K562 (cell line): Measurements from ENCODE around the gene BEST4. TPM values are rescaled to one million over a fixed set of nuclear protein-coding genes. Genes with fewer than 3 reads are reported as not detected.
A peak's percentile ranks its signal among the peaks of the same experiment; 100 is the strongest.
"Not testable (repeated sequence)": the region's sequence is repeated elsewhere in the genome, so short reads cannot be mapped to it uniquely, and the experiment has no call there.

Experiments used
- ATAC-seq: fragments of 200-7000 bp; cut with Tn5 transposase; 3 replicates; pipeline ENCODE4 v1.9.1; 2020; ENCODE audit warnings: moderate library complexity
- BruUV-seq: library from RNA; stranded (reverse); fragments of 400-500 nt; replicated peaks from 2 replicates; lab custom pipeline; 2021; lab: Mats Ljungman, UMichigan
- CTCF ChIA-PET: fragments of 300-600 bp; formaldehyde crosslinking; extraction: SDS; loops from one replicate; lab custom pipeline; 2021; ENCODE audit warnings: low intra/inter-chr PET ratio; lab: Yijun Ruan, JAX
- POLR2A ChIA-PET: fragments of 300-600, 350-650 bp; sonication (Branson Sonifier 250); formaldehyde crosslinking; extraction: SDS; loops from one replicate; lab custom pipeline; 2021; ENCODE audit warnings: antibody characterized with exemption, inconsistent platforms; lab: Yijun Ruan, JAX
- DNase-seq, 4 experiments: peaks; one replicate each; pipeline versions ENCODE4 v3.0.0 to v3.0.0-alpha.2; 2011 to 2018; ENCODE audit warnings: low spot score in 3 of 4, mixed read lengths in 3 of 4; ENCODE audit errors: extremely low read depth in 1 of 4
- FAIRE-seq: peaks from 2 replicates; lab custom pipeline; 2011; peaks lifted over from hg19 to GRCh38; lab: Jason Lieb, UNC
- H2AFZ ChIP-seq: 2 replicates; pipeline ENCODE4 v1.6.0; 2011; ENCODE audit warnings: low read depth, low read length, control low read depth, inconsistent platforms
- H3K27ac ChIP-seq: fragments of 200-600 bp; 3 replicates; pipeline ENCODE4 v1.8.0; 2011; ENCODE audit warnings: low read depth, mild to moderate bottlenecking, control low read depth, inconsistent platforms, low read length, moderate library complexity, mixed read lengths; ENCODE audit errors: extremely low read depth
- H3K27me3 ChIP-seq, 2 experiments: fragments of 300-600 bp in 1 of 2; 2 replicates in 1 of 2; 3 replicates in 1 of 2; pipeline versions ENCODE4 v1.6.0 to v1.8.0; 2011; ENCODE audit warnings: inconsistent platforms in 2 of 2, low read length in 2 of 2, mild to moderate bottlenecking in 1 of 2, mixed read lengths in 1 of 2, moderate library complexity in 1 of 2; ENCODE audit not compliant: control insufficient read depth in 2 of 2, insufficient read depth in 2 of 2
- H3K36me3 ChIP-seq: fragments of 300-600 bp; 3 replicates; pipeline ENCODE4 v1.8.0; 2011; ENCODE audit warnings: mild to moderate bottlenecking, low read length, inconsistent platforms; ENCODE audit not compliant: control insufficient read depth, insufficient read depth
- H3K4me1 ChIP-seq, 2 experiments: fragments of 200-600 bp in 1 of 2; replicated peaks in 1 of 2; 2 replicates in 1 of 2; 3 replicates in 1 of 2; pipeline versions ENCODE4 v1.5.1 to v1.8.0; 2011; ENCODE audit warnings: inconsistent platforms in 2 of 2, low read length in 2 of 2, mild to moderate bottlenecking in 1 of 2, mixed read lengths in 1 of 2, moderate library complexity in 1 of 2; ENCODE audit not compliant: control insufficient read depth in 2 of 2, insufficient read depth in 2 of 2
- H3K4me2 ChIP-seq: 2 replicates; pipeline ENCODE4 v1.6.1; 2011; ENCODE audit warnings: low read length, control low read depth, inconsistent platforms, mixed read lengths; ENCODE audit not compliant: insufficient read depth
- H3K4me3 ChIP-seq: fragments of 200-600 bp; sonication (generic), shearing (Covaris generic); 2 replicates; pipeline ENCODE4 v1.5.1; 2016; ENCODE audit warnings: control low read depth, inconsistent platforms
- H3K79me2 ChIP-seq: fragments of 200-600 bp; 3 replicates; pipeline ENCODE4 v1.8.0; 2011; ENCODE audit warnings: low read length, inconsistent platforms; ENCODE audit not compliant: control insufficient read depth, insufficient read depth
- H3K9ac ChIP-seq, 2 experiments: 2 replicates each; pipeline versions ENCODE4 v1.6.0 to v1.6.1; 2011; ENCODE audit warnings: low read depth in 2 of 2, low read length in 2 of 2, control low read depth in 1 of 2, inconsistent platforms in 1 of 2, mild to moderate bottlenecking in 1 of 2, mixed read lengths in 1 of 2; ENCODE audit not compliant: insufficient read depth in 1 of 2
- H3K9me1 ChIP-seq: one replicate; pipeline ENCODE4 v1.6.0; 2011; ENCODE audit warnings: inconsistent platforms, mild to moderate bottlenecking, low read length, moderate library complexity; ENCODE audit not compliant: control insufficient read depth, insufficient read depth
- H3K9me3 ChIP-seq: replicated peaks from 2 replicates; pipeline ENCODE4 v1.5.1; 2011; ENCODE audit warnings: low read depth, low read length, inconsistent platforms; ENCODE audit not compliant: control insufficient read depth, insufficient read depth
- H4K20me1 ChIP-seq: replicated peaks from 2 replicates; pipeline ENCODE4 v1.6.1; 2011; ENCODE audit warnings: low read length, inconsistent platforms, mixed read lengths; ENCODE audit not compliant: control insufficient read depth, insufficient read depth
- ZNF740 ChIP-seq, 3 experiments: fragments of 200-800 bp in 1 of 3; sonication (Bioruptor generic) in 1 of 3; sonication (generic) in 1 of 3; formaldehyde crosslinking in 1 of 3; IDR thresholded peaks; 2 replicates each; pipeline versions ENCODE4 v1.6.1 to v1.8.0; 2016 to 2022; ENCODE audit warnings: mild to moderate bottlenecking in 2 of 3, missing compliant biosample characterization in 2 of 3, missing genetic modification characterization in 2 of 3, missing genetic modification reagents in 1 of 3
- WGBS: fragments of 100-300 bp; shearing (Covaris generic); methylation state at CpG from one replicate; pipeline ENCODE4 v1.1.6; 2016; ENCODE audit warnings: low coverage, mixed read lengths; ENCODE audit not compliant: insufficient coverage; ENCODE audit errors: missing lambda C conversion rate; 5-methylcytosine and 5-hydroxymethylcytosine counted together
- in situ Hi-C: fragments of 300-500 bp; cut with MboI; formaldehyde crosslinking; loops from 4 replicates; pipeline ENCODE4 v1.15.0; 2018; ENCODE audit warnings: inconsistent platforms, mixed read lengths
- intact Hi-C: fragments of 100-400 bp; cut with micrococcal nuclease; formaldehyde crosslinking; loops from 2 replicates; pipeline ENCODE4 v1.14.2; 2022
- polyA plus RNA-seq, 8 experiments: library from polyadenylated mRNA; depleted of rRNA in 4 of 8; stranded (reverse) in 5 of 8; unstranded in 3 of 8; fragments of >200 nt; fragmentation: Nextera tagmentation in 2 of 8; fragmentation: Illumina TruSeq in 1 of 8; extraction: Ambion mirVana in 2 of 8; extraction: Trizol in 1 of 8; gene quantifications; 2 replicates each; pipeline versions ENCODE4 v1.2.1 to v1.2.3, GENCODE V29; 2011 to 2014; ENCODE audit warnings: inconsistent platforms in 1 of 8, missing spikeins in 1 of 8
- total RNA-seq, 7 experiments: library from RNA; depleted of rRNA in 6 of 7; stranded (reverse); fragments of >200 nt in 6 of 7; fragmentation: Illumina TruSeq in 2 of 7; extraction: Trizol in 2 of 7; gene quantifications; 2 replicates each; pipeline versions ENCODE4 v1.2.1 to v1.2.3, GENCODE V29; 2011 to 2021; ENCODE audit warnings: low replicate concordance in 1 of 7

Gene BEST4
- total and polyA plus RNA-seq, 9 of the 15 experiments (the other 6 are each of a cell fraction or from before 2014, with no cell fraction given), result 0.07 to 0.11 TPM; not detected in 7

GRCh38 chr1:44810762-44811105, 22.8 kb upstream of the BEST4 start:
- Histone ChIP-seq H3K4me1 (peaks cover 59 to 67% of the 10 kb centered on the region in 2 experiments), H3K36me3 (peaks cover 13% of the 10 kb centered on the region; the same call in 2 of the 3 replicates), H3K79me2 (peaks cover 13% of the 10 kb centered on the region; the same call in 1 of the 3 replicates), H3K9ac (peak overlapping the region in 1 of 2 experiments; percentile 24; a peak in 1 of 4 replicates)
- H3K9me3 ChIP-seq; H3K27ac ChIP-seq; H3K4me3 ChIP-seq; intact Hi-C loops; in situ Hi-C loops; H3K27me3 ChIP-seq; H3K4me2 ChIP-seq; CTCF ChIA-PET; H3K9me1 ChIP-seq; DNase-seq; BruUV-seq; H4K20me1 ChIP-seq; H2AFZ ChIP-seq; FAIRE-seq; ATAC-seq; TF ChIP-seq ZNF740 (tag; IDR thresholded peaks at IDR 0.05): not testable (repeated sequence)
- TF ChIP-seq ZNF740 (CRISPR knock-in tag; IDR thresholded peaks at IDR 0.05), result 0 out of 2 replicates have a peak, but pooled peaks have one; percentile 12
- POLR2A ChIA-PET, result interaction anchor here (2.3 to 16.9 kb wide), 4 partner anchors 8 to 89 kb away, joined by 7 to 594 read pairs (median 46); partner anchors contain the start of genes PLK3 and RPS8
- 79% methylated on average over 4 of the region's 4 CpGs for WGBS
